Measurements from ENCODE around the gene SMPD2. TPM values are rescaled to one million over a fixed set of nuclear protein-coding genes. Genes with fewer than 3 reads are reported as not detected.

SMPD2 gene
- total and polyA plus RNA-seq, 2 donors (not counting 3 experiments of a cell fraction or from before 2014, with no cell fraction given): 6.9 to 10.0 TPM

- H3K9ac ChIP-seq (replicated peaks; ENCODE audit: extremely low read depth, insufficient read depth, low read length): no peak overlapping the region
- H4K20me1 ChIP-seq (replicated peaks; ENCODE audit: control insufficient read depth, extremely low read depth, insufficient read depth, low read length): no peaks in the 10 kb centered on the region
- ChIA-PET POLR2A (no interaction called here), CTCF (no interaction called here)
- FAIRE-seq (no peak), DNase-seq (ENCODE audit: low read depth, low spot score) (no peak)
- dilution Hi-C loops (cut with MboI; ENCODE audit: extremely low pct_ligation_motif_present, low sequenced_read_pairs): no loop called here
- H3K9me1 ChIP-seq (replicated peaks; ENCODE audit: control insufficient read depth, extremely low read depth, insufficient read depth, low read length): no peaks in the 10 kb centered on the region
- H3K4me1 ChIP-seq (ENCODE audit: control insufficient read depth, extremely low read depth, insufficient read depth, low read length): peaks cover 7% of the 10 kb centered on the region
- H2AFZ ChIP-seq (ENCODE audit: low read depth, low read length): no peak overlapping the region
- H3K9me3 ChIP-seq (replicated peaks; ENCODE audit: control insufficient read depth, insufficient read depth, low read length): no peaks in the 10 kb centered on the region
- BruUV-seq (replicated peaks): no TSS peak
- H3K4me3 ChIP-seq (replicated peaks in 1 of 3; ENCODE audit: insufficient read depth in 1 of 3, low read depth in 1 of 3, low read length in 3 of 3): no peak overlapping the region
- no peak overlapping the region for H3K27ac ChIP-seq (ENCODE audit: insufficient read depth, low read depth, low read length)
- H3K27me3 ChIP-seq (ENCODE audit: control insufficient read depth in 2 of 2, insufficient read depth in 2 of 2, low read length in 2 of 2): no peaks in the 10 kb centered on the region
- no peaks in the 10 kb centered on the region for H3K79me2 ChIP-seq (ENCODE audit: control insufficient read depth, insufficient read depth, low read length)
- no peak overlapping the region for H3K4me2 ChIP-seq (ENCODE audit: insufficient read depth, low read length)
- intact Hi-C loops (cut with micrococcal nuclease): no loop called here
- no peak for TF ChIP-seq GATA2 (IDR thresholded peaks at IDR 0.05; ENCODE audit: insufficient read depth, insufficient read length, low read depth, low read length)
- TF ChIP-seq FOS (IDR thresholded peaks at IDR 0.05; ENCODE audit: borderline replicate concordance, insufficient read depth, low read length): no peak
- no peak for TF ChIP-seq MYC (IDR thresholded peaks at IDR 0.05; ENCODE audit: low read depth, low read length)
- no peak for TF ChIP-seq POLR2A (IDR thresholded peaks at IDR 0.05; ENCODE audit: low read depth, low read length)
- TF ChIP-seq JUN (IDR thresholded peaks at IDR 0.05; ENCODE audit: borderline replicate concordance, insufficient read depth, insufficient read length, low read depth): no peak
- TF ChIP-seq, protein P1, sequence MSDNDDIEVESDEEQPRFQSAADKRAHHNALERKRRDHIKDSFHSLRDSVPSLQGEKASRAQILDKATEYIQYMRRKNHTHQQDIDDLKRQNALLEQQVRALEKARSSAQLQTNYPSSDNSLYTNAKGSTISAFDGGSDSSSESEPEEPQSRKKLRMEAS (IDR thresholded peaks at IDR 0.05; ENCODE audit: insufficient read depth, insufficient read length): no peak
- no peak for TF ChIP-seq POLR2AphosphoS5 (IDR thresholded peaks at IDR 0.05; ENCODE audit: insufficient read depth, low read depth, low read length)
- TF ChIP-seq, protein P2, sequence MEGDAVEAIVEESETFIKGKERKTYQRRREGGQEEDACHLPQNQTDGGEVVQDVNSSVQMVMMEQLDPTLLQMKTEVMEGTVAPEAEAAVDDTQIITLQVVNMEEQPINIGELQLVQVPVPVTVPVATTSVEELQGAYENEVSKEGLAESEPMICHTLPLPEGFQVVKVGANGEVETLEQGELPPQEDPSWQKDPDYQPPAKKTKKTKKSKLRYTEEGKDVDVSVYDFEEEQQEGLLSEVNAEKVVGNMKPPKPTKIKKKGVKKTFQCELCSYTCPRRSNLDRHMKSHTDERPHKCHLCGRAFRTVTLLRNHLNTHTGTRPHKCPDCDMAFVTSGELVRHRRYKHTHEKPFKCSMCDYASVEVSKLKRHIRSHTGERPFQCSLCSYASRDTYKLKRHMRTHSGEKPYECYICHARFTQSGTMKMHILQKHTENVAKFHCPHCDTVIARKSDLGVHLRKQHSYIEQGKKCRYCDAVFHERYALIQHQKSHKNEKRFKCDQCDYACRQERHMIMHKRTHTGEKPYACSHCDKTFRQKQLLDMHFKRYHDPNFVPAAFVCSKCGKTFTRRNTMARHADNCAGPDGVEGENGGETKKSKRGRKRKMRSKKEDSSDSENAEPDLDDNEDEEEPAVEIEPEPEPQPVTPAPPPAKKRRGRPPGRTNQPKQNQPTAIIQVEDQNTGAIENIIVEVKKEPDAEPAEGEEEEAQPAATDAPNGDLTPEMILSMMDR (IDR thresholded peaks at IDR 0.05; ENCODE audit: extremely low read depth in 1 of 2, insufficient read depth in 1 of 2, low read depth in 1 of 2, low read length in 2 of 2): no peak
- no peak for TF ChIP-seq EZH2 (IDR thresholded peaks at IDR 0.05; ENCODE audit: borderline replicate concordance, low read depth, low read length, severe bottlenecking)
- H3K36me3 ChIP-seq (ENCODE audit: control insufficient read depth in 2 of 2, extremely low read depth in 1 of 2, insufficient read depth in 2 of 2, low read length in 2 of 2): peaks cover 3 to 4% of the 10 kb centered on the region in 2 experiments
These were observed 18.4 kb downstream of the SMPD2 start for GRCh38 chr6:109458774-109459531.

Measured in endothelial cell of umbilical vein (primary cell).